Measurements from ENCODE around the gene DENND1A. TPM values are rescaled to one million over a fixed set of nuclear protein-coding genes. Genes with fewer than 3 reads are reported as not detected.

DENND1A gene
- total RNA-seq, 4 donors from 2014 or later: 37.1 to 55.3 (median 50.0) TPM

DNA sequence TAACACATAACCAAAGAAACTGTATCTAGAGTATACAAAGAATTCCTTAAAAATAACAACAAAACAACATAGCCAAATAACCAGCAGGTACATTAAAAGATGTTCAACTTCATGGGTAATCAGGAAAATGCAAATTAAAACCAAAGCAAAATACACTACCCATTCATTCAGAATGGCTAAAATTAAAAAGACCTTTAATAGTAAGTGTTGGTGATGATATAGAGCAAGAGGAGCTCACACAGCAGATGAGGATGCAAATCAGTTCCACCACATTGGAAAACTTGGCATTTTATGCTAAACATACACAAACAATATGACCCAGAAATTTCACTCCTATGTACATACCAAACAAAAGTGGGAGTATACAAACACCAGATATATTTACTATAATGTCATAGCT lies 97.8 kb downstream of the DENND1A start:
- H3K27ac ChIP-seq: no peak overlapping the region
- DNase-seq: no peak
- no peaks in the 10 kb centered on the region for H3K27me3 ChIP-seq
- no peak overlapping the region for H3K4me3 ChIP-seq
- TF ChIP-seq, protein P1, sequence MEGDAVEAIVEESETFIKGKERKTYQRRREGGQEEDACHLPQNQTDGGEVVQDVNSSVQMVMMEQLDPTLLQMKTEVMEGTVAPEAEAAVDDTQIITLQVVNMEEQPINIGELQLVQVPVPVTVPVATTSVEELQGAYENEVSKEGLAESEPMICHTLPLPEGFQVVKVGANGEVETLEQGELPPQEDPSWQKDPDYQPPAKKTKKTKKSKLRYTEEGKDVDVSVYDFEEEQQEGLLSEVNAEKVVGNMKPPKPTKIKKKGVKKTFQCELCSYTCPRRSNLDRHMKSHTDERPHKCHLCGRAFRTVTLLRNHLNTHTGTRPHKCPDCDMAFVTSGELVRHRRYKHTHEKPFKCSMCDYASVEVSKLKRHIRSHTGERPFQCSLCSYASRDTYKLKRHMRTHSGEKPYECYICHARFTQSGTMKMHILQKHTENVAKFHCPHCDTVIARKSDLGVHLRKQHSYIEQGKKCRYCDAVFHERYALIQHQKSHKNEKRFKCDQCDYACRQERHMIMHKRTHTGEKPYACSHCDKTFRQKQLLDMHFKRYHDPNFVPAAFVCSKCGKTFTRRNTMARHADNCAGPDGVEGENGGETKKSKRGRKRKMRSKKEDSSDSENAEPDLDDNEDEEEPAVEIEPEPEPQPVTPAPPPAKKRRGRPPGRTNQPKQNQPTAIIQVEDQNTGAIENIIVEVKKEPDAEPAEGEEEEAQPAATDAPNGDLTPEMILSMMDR (IDR thresholded peaks at IDR 0.05): no peak
- no peak for TF ChIP-seq POLR2A (IDR thresholded peaks at IDR 0.05)
- H3K4me1 ChIP-seq: peaks cover 0 to 3% (median 0%) of the 10 kb centered on the region in 4 donors
- H3K36me3 ChIP-seq: no peaks in the 10 kb centered on the region
- peaks cover 0 to 18% (median 0%) of the 10 kb centered on the region in 4 donors for H3K9me3 ChIP-seq

DNA sequence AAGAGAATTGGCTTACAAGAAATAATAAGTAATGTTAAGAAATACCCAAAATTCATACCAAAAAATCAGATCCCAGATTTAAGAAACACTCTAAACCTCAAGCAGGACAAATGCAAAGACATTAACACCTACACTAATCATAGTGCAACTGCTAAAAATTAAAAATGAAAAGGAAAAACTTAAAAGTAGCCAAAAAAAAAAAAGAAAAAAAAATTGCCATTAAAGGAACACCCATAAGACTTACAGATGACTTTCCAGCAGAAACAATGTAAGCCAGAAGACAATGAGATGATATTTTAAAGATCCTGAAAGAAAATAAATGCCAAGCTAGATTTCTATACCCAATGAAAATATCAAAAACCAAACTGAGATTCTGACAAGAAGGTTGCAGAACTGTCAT lies 101.5 kb downstream of the DENND1A start:
- H3K9me3 ChIP-seq: peaks cover 0 to 19% (median 0%) of the 10 kb centered on the region in 4 donors
- TF ChIP-seq POLR2A (IDR thresholded peaks at IDR 0.05): no peak
- TF ChIP-seq, protein P1 (IDR thresholded peaks at IDR 0.05): no peak
- no peaks in the 10 kb centered on the region for H3K36me3 ChIP-seq
- H3K27me3 ChIP-seq: no peaks in the 10 kb centered on the region
- DNase-seq: no peak
- no peak overlapping the region for H3K27ac ChIP-seq
- H3K4me3 ChIP-seq: no peak overlapping the region
- H3K4me1 ChIP-seq: no peaks in the 10 kb centered on the region

DNA sequence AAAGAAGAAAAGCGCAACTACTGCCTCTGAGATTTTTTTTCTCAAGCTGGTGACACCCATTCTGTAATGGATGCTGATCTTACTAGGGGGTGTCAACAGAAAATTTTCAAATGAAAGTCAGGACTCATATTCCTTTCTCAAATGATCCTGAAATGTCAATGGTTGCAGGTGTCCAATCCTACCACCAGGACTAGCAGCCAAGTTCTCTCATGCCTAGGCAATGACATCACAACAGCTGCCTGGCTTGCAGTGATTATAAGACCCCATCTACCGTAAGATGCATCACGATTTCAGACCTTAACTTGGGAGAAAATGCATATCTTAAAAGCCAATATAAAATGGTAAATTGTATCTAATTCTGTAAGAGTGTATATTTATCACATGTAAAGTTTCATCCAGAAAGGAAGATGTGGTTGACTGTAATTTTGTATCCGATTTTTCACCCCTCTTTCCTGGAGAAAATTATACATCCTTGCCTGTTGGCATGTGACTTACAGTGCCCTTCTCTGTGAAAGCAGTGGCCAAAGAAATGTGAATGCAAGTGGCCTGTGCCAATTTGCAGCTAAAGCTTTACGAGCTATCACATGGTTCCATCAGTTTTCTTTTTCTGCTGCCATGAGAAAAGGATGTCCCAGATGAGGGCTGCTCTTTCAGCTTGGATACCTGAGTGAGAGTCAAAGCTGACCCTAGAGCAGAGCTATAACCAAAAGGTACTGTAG lies 104.4 kb downstream of the DENND1A start:
- H3K27ac ChIP-seq: no peak overlapping the region
- H3K4me1 ChIP-seq: no peaks in the 10 kb centered on the region
- no peak overlapping the region for H3K4me3 ChIP-seq
- DNase-seq: no peak
- H3K36me3 ChIP-seq: no peaks in the 10 kb centered on the region
- no peaks in the 10 kb centered on the region for H3K27me3 ChIP-seq
- H3K9me3 ChIP-seq: peaks cover 0 to 19% (median 0%) of the 10 kb centered on the region in 4 donors
- TF ChIP-seq, protein P1 (IDR thresholded peaks at IDR 0.05): no peak
- TF ChIP-seq POLR2A (IDR thresholded peaks at IDR 0.05): no peak

GRCh38 chr9:123823194-123823947 lies 106.6 kb downstream of the DENND1A start:
- no peak for DNase-seq
- TF ChIP-seq, protein P1 (IDR thresholded peaks at IDR 0.05): no peak
- no peak for TF ChIP-seq POLR2A (IDR thresholded peaks at IDR 0.05)
- no peaks in the 10 kb centered on the region for H3K36me3 ChIP-seq
- no peak overlapping the region for H3K27ac ChIP-seq
- no peak overlapping the region for H3K4me3 ChIP-seq
- peaks cover 0 to 12% (median 0%) of the 10 kb centered on the region in 4 donors for H3K9me3 ChIP-seq
- no peaks in the 10 kb centered on the region for H3K4me1 ChIP-seq
- no peaks in the 10 kb centered on the region for H3K27me3 ChIP-seq

DNA sequence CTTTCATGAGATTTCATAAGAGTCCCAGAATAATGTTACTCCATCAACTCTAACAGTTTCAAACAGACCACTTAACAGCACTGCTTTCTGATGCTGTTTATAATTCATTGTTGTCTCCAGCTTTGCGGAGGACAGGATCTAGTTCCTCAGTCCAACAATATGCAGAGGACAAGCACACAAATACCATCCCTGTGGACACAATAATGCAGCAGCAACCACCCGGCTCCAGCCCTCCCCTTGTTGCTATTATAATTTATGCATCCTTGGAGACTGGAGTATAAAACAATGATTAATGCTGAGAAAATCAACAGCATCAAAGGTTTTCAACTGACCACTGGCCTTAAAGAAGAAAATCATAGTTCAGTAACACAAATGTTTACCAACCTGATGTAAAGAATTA lies 108.3 kb downstream of the DENND1A start:
- H3K4me3 ChIP-seq: no peak overlapping the region

More for the DNA sequence above, 108.3 kb downstream of the DENND1A start:
- Histone ChIP-seq H3K9me3 (no peaks in the 10 kb centered on the region), H3K27ac (no peak overlapping the region), H3K4me1 (no peaks in the 10 kb centered on the region), H3K36me3 (no peaks in the 10 kb centered on the region), H3K27me3 (no peaks in the 10 kb centered on the region)
- TF ChIP-seq, protein P1 (IDR thresholded peaks at IDR 0.05): no peak
- TF ChIP-seq POLR2A (IDR thresholded peaks at IDR 0.05): no peak
- no peak for DNase-seq
